ENCODE measurements around the gene BRI3BP. TPM values are rescaled to one million over a fixed set of nuclear protein-coding genes. Genes with fewer than 3 reads are reported as not detected.

The BRI3BP gene
- total RNA-seq, 6 experiments from 2014 or later: 4.7 to 11.4 (median 6.7) TPM

DNA sequence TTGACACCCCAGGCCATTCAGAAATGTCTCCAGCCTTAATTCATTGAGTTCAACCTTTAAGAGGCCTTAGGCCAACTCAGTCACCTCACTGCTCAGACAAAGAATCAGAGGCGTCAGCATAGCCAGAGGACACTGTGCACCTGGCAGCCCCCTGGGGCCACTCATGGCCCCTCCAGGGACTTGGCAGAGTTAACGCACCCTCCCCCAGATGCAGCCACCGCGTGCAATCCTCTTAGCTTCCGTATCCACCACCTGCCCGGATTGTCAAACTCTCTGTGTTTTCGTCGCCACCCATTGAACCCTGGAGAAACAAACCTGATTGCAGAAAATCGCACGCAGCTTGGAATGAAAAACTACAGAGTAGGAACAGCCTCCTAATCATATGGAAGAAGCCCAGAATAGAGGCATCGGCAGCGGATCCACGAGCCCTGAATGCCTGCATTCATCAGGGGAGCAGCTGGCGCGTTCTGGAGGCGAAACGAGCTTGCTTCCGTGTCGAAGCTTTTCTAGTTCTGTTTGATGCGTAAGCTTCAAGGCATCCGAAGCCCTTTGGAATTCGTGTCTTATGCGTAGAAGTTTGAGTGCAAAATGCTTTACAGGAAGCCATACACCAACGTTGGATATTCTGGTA, 22.4 kb downstream of the BRI3BP start:
- no peaks in the 10 kb centered on the region for H3K27me3 ChIP-seq
- 88% methylated on average over 19 of the region's 24 CpGs for WGBS (ENCODE audit: insufficient coverage, low coverage, low lambda C conversion rate, missing lambda C conversion rate)
- intact Hi-C loops (cut with DNase I): no loop called here
- ATAC-seq (no peak), DNase-seq (no peak)
- no peaks in the 10 kb centered on the region for H3K9me3 ChIP-seq
- no peaks in the 10 kb centered on the region for H3K4me1 ChIP-seq
- H3K27ac ChIP-seq: no peak overlapping the region
- TF ChIP-seq, protein P1, sequence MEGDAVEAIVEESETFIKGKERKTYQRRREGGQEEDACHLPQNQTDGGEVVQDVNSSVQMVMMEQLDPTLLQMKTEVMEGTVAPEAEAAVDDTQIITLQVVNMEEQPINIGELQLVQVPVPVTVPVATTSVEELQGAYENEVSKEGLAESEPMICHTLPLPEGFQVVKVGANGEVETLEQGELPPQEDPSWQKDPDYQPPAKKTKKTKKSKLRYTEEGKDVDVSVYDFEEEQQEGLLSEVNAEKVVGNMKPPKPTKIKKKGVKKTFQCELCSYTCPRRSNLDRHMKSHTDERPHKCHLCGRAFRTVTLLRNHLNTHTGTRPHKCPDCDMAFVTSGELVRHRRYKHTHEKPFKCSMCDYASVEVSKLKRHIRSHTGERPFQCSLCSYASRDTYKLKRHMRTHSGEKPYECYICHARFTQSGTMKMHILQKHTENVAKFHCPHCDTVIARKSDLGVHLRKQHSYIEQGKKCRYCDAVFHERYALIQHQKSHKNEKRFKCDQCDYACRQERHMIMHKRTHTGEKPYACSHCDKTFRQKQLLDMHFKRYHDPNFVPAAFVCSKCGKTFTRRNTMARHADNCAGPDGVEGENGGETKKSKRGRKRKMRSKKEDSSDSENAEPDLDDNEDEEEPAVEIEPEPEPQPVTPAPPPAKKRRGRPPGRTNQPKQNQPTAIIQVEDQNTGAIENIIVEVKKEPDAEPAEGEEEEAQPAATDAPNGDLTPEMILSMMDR (IDR thresholded peaks at IDR 0.05): no peak
- TF ChIP-seq POLR2A (IDR thresholded peaks at IDR 0.05): no peak
- H3K36me3 ChIP-seq: no peaks in the 10 kb centered on the region
- no peak overlapping the region for H3K4me3 ChIP-seq

DNA sequence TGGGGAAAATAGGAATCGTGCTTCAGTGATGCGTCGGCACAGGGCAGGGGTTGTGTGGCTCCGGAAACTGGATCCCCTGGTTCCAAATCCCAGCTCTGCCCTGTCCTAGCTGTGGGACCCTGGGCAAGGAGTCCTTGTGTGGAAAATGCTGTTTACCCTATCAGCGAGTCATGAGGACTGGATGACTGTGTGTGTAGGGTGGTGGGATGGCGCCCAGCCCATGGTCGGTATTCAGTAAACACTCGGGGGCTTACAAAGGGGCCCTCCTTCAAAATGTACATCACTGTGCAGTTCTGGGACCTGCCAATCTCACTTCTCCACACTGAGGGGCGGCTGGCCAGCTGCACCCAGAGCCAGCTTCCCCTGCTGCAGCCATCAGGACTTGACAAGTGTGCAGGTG, 24.4 kb downstream of the BRI3BP start:
- 100% methylated on average over 1 of the region's 9 CpGs for WGBS (ENCODE audit: insufficient coverage, low coverage, low lambda C conversion rate, missing lambda C conversion rate)
- ATAC-seq (no peak), DNase-seq (no peak)
- TF ChIP-seq, protein P1 (IDR thresholded peaks at IDR 0.05): no peak
- TF ChIP-seq POLR2A (IDR thresholded peaks at IDR 0.05): no peak
- no peak overlapping the region for H3K27ac ChIP-seq
- no peaks in the 10 kb centered on the region for H3K36me3 ChIP-seq
- no peaks in the 10 kb centered on the region for H3K27me3 ChIP-seq
- intact Hi-C loops (cut with DNase I): no loop called here
- no peak overlapping the region for H3K4me3 ChIP-seq
- no peaks in the 10 kb centered on the region for H3K4me1 ChIP-seq
- H3K9me3 ChIP-seq: no peaks in the 10 kb centered on the region

DNA sequence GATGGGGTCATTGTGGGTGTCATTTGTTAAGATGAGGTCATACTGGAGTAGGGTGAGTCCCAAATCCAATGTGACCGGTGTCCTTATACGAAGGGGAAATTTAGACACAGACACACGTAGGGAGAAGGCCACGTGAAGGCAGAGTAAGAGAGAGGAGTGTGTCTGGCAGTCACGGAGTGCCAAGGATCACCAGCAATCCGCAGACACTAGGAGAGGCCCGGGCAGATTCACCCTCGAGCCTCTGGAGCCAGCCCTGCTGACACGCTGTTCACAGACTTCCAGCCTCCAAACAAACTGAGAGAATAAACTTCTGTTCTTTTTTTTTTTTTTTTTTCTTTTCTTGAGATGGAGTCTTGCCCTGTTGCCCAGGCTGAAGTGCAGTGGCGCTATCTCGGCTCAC, 24.9 kb downstream of the BRI3BP start:
- no peak for ATAC-seq

DNA sequence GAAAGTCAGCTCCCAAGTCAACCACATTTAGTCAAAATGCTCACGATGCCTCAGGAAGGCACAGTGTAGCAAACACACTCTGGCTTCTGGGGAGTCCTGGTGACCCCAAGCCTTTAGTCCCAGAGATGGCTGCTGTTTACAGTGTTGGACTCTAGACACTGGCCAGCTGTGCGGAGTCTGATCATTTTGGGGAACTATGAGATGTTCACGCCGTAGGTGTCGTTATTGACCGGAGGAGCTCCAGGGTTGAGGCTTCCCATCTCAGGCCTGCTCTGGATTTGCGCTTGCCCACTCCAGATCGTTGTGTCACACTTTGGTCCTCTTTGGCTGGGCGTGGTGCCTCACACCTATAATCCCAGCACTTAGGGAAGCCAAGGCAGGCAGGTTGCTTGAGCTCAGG, 27.7 kb downstream of the BRI3BP start:
- ATAC-seq: no peak
- no peak overlapping the region for H3K27ac ChIP-seq
- 87% methylated on average over 3 of the region's 9 CpGs for WGBS (ENCODE audit: insufficient coverage, low coverage, low lambda C conversion rate, missing lambda C conversion rate)
- no peaks in the 10 kb centered on the region for H3K27me3 ChIP-seq
- no peak for TF ChIP-seq POLR2A (IDR thresholded peaks at IDR 0.05)
- TF ChIP-seq, protein P1 (IDR thresholded peaks at IDR 0.05): no peak
- no peaks in the 10 kb centered on the region for H3K36me3 ChIP-seq
- H3K4me3 ChIP-seq: no peak overlapping the region
- no peak for DNase-seq
- H3K4me1 ChIP-seq: no peaks in the 10 kb centered on the region
- no peaks in the 10 kb centered on the region for H3K9me3 ChIP-seq
- intact Hi-C loops (cut with DNase I): no loop called here

More for the DNA sequence above, 24.9 kb downstream of the BRI3BP start:
- WGBS (ENCODE audit: insufficient coverage, low coverage, low lambda C conversion rate, missing lambda C conversion rate): 100% methylated on average over 5 of the region's 11 CpGs
- intact Hi-C loops (cut with DNase I): no loop called here
- Histone ChIP-seq H3K4me1 (no peaks in the 10 kb centered on the region), H3K9me3 (no peaks in the 10 kb centered on the region), H3K4me3 (no peak overlapping the region), H3K27me3 (no peaks in the 10 kb centered on the region), H3K27ac (no peak overlapping the region), H3K36me3 (no peaks in the 10 kb centered on the region)
- DNase-seq: no peak
- TF ChIP-seq, protein P1 (IDR thresholded peaks at IDR 0.05): no peak
- no peak for TF ChIP-seq POLR2A (IDR thresholded peaks at IDR 0.05)

Data from right lobe of liver (tissue), 6 donors.